Measurements from ENCODE around the gene ABLIM3. TPM values are rescaled to one million over a fixed set of nuclear protein-coding genes. Genes with fewer than 3 reads are reported as not detected.

The ABLIM3 gene
- total RNA-seq, 1 experiment from 2014 or later = 14.3 TPM

GRCh38 chr5:149185067-149185466 is 43.8 kb downstream of the ABLIM3 start:
- no peak overlapping the region for H3K4me3 ChIP-seq (replicated peaks in 1 of 2; ENCODE audit: low read depth in 1 of 2, low read length in 2 of 2)
- no peak for ATAC-seq
- no peaks in the 10 kb centered on the region for H4K20me1 ChIP-seq (ENCODE audit: insufficient read depth)
- no peak overlapping the region for H3K27ac ChIP-seq (ENCODE audit: low read depth, low read length)
- TF ChIP-seq EZH2 (IDR thresholded peaks at IDR 0.05) (no peak), EGR1 (IDR thresholded peaks at IDR 0.05; ENCODE audit: low read depth) (no peak), TCF7L2 (IDR thresholded peaks at IDR 0.05; ENCODE audit: borderline replicate concordance, extremely low read depth, insufficient read depth, insufficient read length) (no peak), CBX3 (IDR thresholded peaks at IDR 0.05; ENCODE audit: low read depth) (no peak), RAD21 (IDR thresholded peaks at IDR 0.05; ENCODE audit: low read depth) (no peak), REST (IDR thresholded peaks at IDR 0.05; ENCODE audit: low read depth) (no peak), ELF1 (IDR thresholded peaks at IDR 0.05; ENCODE audit: borderline replicate concordance, low read depth) (no peak), POLR2A (IDR thresholded peaks at IDR 0.05; ENCODE audit: borderline replicate concordance, extremely low read depth, insufficient read depth, insufficient read length) (no peak), SRF (IDR thresholded peaks at IDR 0.05; ENCODE audit: low read depth) (no peak), FOSL1 (IDR thresholded peaks at IDR 0.05; ENCODE audit: low read depth) (no peak), JUND (IDR thresholded peaks at IDR 0.05) (no peak), ZFX (IDR thresholded peaks at IDR 0.05) (no peak), SP1 (IDR thresholded peaks at IDR 0.05; ENCODE audit: low read depth) (no peak)
- TF ChIP-seq, protein P1, sequence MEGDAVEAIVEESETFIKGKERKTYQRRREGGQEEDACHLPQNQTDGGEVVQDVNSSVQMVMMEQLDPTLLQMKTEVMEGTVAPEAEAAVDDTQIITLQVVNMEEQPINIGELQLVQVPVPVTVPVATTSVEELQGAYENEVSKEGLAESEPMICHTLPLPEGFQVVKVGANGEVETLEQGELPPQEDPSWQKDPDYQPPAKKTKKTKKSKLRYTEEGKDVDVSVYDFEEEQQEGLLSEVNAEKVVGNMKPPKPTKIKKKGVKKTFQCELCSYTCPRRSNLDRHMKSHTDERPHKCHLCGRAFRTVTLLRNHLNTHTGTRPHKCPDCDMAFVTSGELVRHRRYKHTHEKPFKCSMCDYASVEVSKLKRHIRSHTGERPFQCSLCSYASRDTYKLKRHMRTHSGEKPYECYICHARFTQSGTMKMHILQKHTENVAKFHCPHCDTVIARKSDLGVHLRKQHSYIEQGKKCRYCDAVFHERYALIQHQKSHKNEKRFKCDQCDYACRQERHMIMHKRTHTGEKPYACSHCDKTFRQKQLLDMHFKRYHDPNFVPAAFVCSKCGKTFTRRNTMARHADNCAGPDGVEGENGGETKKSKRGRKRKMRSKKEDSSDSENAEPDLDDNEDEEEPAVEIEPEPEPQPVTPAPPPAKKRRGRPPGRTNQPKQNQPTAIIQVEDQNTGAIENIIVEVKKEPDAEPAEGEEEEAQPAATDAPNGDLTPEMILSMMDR (IDR thresholded peaks at IDR 0.05 in 2 of 3, conservative IDR thresholded peaks at IDR 0.05 in 1 of 3; ENCODE audit: borderline replicate concordance in 1 of 3, insufficient read depth in 1 of 3, low read depth in 2 of 3, low read length in 2 of 3) = no peak
- H3K4me2 ChIP-seq (ENCODE audit: low read length) = no peak overlapping the region
- intact Hi-C loops (cut with micrococcal nuclease) = no loop called here
- no TSS peak for BruUV-seq (replicated peaks)
- no peaks in the 10 kb centered on the region for H3K27me3 ChIP-seq (ENCODE audit: insufficient read depth, low read length)
- H3K9me2 ChIP-seq (ENCODE audit: insufficient read depth) = no peaks in the 10 kb centered on the region
- H3K4me1 ChIP-seq (ENCODE audit: control insufficient read depth in 1 of 2, insufficient read depth in 2 of 2, low read length in 2 of 2) = peaks cover 15 to 39% of the 10 kb centered on the region in 2 experiments
- DNase-seq (ENCODE audit: low read depth, low spot score) = no peak
- POLR2A ChIA-PET = no interaction called here
- RAD21 ChIA-PET (ENCODE audit: low non-redundant PET in 1 of 2, low total read pairs in 2 of 2, uncharacterized antibody in 2 of 2, unreplicated experiment in 2 of 2) = no interaction called here
- H3K36me3 ChIP-seq (ENCODE audit: control insufficient read depth in 1 of 2, insufficient read depth in 2 of 2, low read length in 2 of 2) = peaks cover 0 to 6% of the 10 kb centered on the region in 2 experiments; a peak in 1 of 4 replicates
- H3K9ac ChIP-seq (ENCODE audit: low read length) = no peak overlapping the region
- no peak overlapping the region for H2AFZ ChIP-seq (ENCODE audit: low read depth, low read length, poor library complexity, severe bottlenecking)
- H3K79me2 ChIP-seq (ENCODE audit: insufficient read depth, low read length) = no peaks in the 10 kb centered on the region
- H3K9me3 ChIP-seq (ENCODE audit: control insufficient read depth in 1 of 2, insufficient read depth in 1 of 2, low read depth in 1 of 2, low read length in 2 of 2) = no peaks in the 10 kb centered on the region; a peak in 1 of 4 replicates
- CTCF ChIA-PET = no interaction called here

All from HCT116 (cell line).